BE2C (cell line): ENCODE results near the gene ASCC1.

Experiments used
- DNase-seq: peaks from one replicate; pipeline ENCODE4 v3.0.0-alpha.2; 2020
- H3K27me3 ChIP-seq: fragments of 250-450 bp; sonication (Bioruptor Pico); 2 replicates; pipeline ENCODE4 v1.5.1; 2020; ENCODE audit warnings: mild to moderate bottlenecking
- H3K36me3 ChIP-seq: fragments of 250-450 bp; sonication (Bioruptor Pico); 2 replicates; pipeline ENCODE4 v1.5.1; 2020; ENCODE audit warnings: mild to moderate bottlenecking
- H3K4me1 ChIP-seq: fragments of 250-450 bp; sonication (Bioruptor Pico); 2 replicates; pipeline ENCODE4 v1.5.1; 2020
- H3K4me3 ChIP-seq: 2 replicates; pipeline ENCODE4 v1.5.1; 2011; ENCODE audit warnings: low read depth, low read length
- H3K9me3 ChIP-seq: fragments of 250-450 bp; sonication (Bioruptor Pico); 2 replicates; pipeline ENCODE4 v1.5.1; 2020
- TF ChIP-seq, protein P1 (sequence below): IDR thresholded peaks from 2 replicates; pipeline ENCODE4 v1.5.1; 2012; ENCODE audit warnings: mild to moderate bottlenecking, low read depth, low read length

The ASCC1 gene

DNA sequence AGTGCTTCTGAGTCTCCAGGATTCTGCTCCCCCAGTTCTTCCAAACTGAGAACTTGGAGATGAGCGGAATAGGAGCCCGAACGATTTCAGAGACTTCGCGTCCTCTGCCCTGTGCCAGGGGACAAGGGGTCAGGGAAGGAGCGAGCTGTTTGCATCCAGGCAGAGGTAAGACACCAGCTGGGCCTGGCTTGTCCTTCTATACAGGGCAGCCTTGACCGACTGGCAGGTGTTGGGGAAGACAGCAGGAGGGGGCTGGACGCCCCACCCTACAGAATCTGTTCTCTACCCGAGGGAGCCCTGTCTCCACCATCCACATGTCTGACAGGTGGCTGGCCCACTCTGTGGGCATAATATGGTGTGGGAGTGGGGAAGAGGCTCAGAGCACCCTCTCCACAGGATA, 134.9 kb downstream of the ASCC1 start:
- Histone ChIP-seq H3K4me1 (no peaks in the 10 kb centered on the region), H3K27me3 (no peaks in the 10 kb centered on the region), H3K36me3 (no peaks in the 10 kb centered on the region), H3K9me3 (no peaks in the 10 kb centered on the region), H3K4me3 (no peak overlapping the region)
- TF ChIP-seq, protein P1, sequence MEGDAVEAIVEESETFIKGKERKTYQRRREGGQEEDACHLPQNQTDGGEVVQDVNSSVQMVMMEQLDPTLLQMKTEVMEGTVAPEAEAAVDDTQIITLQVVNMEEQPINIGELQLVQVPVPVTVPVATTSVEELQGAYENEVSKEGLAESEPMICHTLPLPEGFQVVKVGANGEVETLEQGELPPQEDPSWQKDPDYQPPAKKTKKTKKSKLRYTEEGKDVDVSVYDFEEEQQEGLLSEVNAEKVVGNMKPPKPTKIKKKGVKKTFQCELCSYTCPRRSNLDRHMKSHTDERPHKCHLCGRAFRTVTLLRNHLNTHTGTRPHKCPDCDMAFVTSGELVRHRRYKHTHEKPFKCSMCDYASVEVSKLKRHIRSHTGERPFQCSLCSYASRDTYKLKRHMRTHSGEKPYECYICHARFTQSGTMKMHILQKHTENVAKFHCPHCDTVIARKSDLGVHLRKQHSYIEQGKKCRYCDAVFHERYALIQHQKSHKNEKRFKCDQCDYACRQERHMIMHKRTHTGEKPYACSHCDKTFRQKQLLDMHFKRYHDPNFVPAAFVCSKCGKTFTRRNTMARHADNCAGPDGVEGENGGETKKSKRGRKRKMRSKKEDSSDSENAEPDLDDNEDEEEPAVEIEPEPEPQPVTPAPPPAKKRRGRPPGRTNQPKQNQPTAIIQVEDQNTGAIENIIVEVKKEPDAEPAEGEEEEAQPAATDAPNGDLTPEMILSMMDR: no peak
- no peak for DNase-seq

DNA sequence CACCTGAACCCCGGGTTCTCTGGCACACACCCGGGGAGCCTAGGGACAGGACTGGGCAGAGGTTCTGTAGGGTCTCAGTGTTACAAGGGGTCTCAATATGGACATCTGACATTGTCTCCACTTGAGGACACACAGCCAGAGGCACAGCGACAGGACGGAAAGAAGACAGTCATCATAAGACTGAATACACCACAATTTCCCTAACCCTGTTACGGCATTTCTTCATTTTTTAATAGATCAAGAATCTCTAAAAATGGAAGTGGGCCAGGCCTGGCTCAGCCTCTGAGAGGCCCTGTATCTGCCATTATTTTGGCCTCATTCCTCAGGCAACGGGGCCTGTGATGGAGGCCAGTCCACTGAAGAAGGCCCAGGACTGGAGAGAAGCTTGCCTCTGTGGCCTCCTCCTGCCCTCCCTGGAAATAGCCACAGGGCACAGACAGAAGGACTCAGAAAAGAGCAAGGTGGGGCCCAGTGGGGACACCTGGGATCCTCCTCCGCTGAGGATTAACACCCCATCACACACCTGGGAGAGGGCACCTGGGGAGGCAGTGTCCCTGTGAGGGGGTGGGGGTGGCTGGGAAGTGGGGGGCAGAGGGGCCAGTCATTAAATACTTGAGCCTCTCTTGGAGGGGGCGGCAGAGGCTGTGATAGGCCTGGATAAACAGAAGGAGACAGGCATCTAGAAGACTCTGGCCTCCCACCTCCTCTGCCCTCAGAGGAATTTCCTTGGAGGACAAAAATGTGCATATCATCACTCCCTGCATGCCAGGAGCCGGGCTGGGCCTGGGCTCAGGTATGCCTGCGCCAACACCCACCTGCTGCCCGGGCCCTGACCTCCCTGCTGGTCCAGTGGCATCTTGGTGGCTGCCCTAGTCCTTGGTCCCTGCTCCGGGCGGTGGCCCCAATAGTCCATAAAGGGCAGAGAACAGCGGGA, 135.8 kb downstream of the ASCC1 start:
- Histone ChIP-seq H3K9me3 (no peaks in the 10 kb centered on the region), H3K36me3 (no peaks in the 10 kb centered on the region), H3K4me1 (no peaks in the 10 kb centered on the region), H3K27me3 (no peaks in the 10 kb centered on the region), H3K4me3 (no peak overlapping the region)
- no peak for DNase-seq
- TF ChIP-seq, protein P1: no peak

DNA sequence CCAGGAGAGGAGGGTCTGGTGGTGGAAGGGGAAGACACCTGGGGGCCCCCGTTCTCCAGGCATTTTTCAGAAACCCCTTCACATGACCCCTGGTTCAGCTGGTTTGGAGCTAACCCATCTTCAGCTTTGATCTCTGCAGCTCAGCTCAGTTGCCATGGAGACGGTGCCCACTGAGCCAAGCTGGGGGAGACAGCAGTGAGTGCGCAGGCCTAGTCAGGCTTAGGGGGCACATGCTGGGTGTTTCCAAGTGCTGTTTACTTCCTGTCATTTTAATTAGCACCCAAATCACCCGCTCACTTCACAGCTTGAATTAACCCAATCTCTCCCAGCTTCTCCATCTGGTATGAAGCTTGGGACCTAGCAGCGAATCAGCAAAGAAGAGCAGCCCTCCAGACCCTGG, 136.7 kb downstream of the ASCC1 start:
- no peak for DNase-seq
- TF ChIP-seq, protein P1: no peak
- Histone ChIP-seq H3K9me3 (no peaks in the 10 kb centered on the region), H3K27me3 (no peaks in the 10 kb centered on the region), H3K4me1 (no peaks in the 10 kb centered on the region), H3K4me3 (no peak overlapping the region), H3K36me3 (no peaks in the 10 kb centered on the region)

DNA sequence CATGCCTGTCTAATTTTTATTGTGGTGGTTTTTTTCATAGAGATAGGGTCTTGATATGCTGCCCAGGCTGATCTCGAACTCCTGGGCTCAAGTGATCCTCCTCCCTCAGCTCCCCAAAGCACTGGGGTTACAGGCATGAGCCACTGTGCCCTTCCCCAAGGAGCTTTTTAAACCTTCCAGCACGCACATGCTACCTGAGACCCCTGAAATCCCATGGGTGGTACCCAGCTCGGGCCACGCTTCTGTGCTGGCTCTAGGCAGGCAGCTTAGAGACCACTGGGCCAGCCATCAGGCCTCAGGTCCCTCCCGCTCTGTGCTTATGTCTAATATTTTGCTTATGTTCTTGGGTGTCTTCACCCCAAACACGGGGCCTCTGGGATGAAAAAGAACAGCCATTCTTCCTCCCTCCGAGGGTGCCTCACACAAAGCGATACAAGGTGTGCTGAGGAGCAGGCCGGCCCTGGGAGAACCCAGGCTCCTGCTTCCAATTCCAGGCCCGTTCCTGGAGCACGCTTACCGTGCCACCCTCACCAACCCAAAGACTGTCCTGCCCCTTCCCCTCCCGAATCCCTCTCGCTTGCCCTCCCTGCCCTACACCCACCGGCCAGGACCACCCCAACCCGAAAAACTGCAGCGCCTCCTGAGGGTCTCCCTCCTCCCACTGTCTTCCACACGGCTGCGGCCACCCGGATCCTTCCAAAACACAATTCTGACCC, 138.6 kb downstream of the ASCC1 start:
- TF ChIP-seq, protein P1: no peak
- no peak for DNase-seq
- Histone ChIP-seq H3K27me3 (no peaks in the 10 kb centered on the region), H3K36me3 (no peaks in the 10 kb centered on the region), H3K4me1 (no peaks in the 10 kb centered on the region), H3K4me3 (no peak overlapping the region), H3K9me3 (no peaks in the 10 kb centered on the region)

DNA sequence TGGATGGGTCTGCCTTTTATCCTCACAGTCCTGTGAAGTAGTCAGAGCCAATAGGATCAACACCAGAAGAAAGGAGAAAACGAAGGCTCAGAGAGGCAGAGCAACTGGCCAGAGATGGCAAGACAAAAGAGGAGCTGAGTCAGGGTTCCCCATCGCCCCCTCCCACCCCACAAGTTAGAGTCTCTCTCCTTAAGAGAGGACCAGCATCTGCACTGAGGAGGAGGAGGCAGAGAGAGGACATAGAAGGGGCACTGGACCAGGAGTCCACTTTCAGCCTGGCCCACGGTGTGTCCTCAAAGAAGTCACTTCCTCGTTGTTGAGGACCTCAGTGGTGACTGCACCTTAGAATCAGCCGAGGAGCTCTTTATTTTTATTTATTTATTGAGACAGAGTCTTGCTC, 139.3 kb downstream of the ASCC1 start:
- TF ChIP-seq, protein P1: no peak

More for the DNA sequence above, 139.3 kb downstream of the ASCC1 start:
- Histone ChIP-seq H3K27me3 (no peaks in the 10 kb centered on the region), H3K4me3 (no peak overlapping the region), H3K9me3 (no peaks in the 10 kb centered on the region), H3K36me3 (no peaks in the 10 kb centered on the region), H3K4me1 (no peaks in the 10 kb centered on the region)
- no peak for DNase-seq
